BLaER1 (cell line): ENCODE measurements around the gene TMEM63B.

ENCODE experiments used
- H3K27ac ChIP-seq: shearing (Covaris generic); formaldehyde crosslinking; 2 replicates; pipeline ENCODE4 v1.8.1; 2022
- H3K27me3 ChIP-seq: shearing (Covaris generic); formaldehyde crosslinking; 2 replicates; pipeline ENCODE4 v1.8.1; 2022
- H3K36me3 ChIP-seq: shearing (Covaris generic); formaldehyde crosslinking; 2 replicates; pipeline ENCODE4 v1.8.1; 2022
- H3K4me1 ChIP-seq: shearing (Covaris generic); formaldehyde crosslinking; 2 replicates; pipeline ENCODE4 v1.8.1; 2022
- H3K4me2 ChIP-seq: shearing (Covaris generic); formaldehyde crosslinking; 2 replicates; pipeline ENCODE4 v1.8.1; 2022
- H3K4me3 ChIP-seq: shearing (Covaris generic); formaldehyde crosslinking; 2 replicates; pipeline ENCODE4 v1.8.1; 2022
- H3K9ac ChIP-seq: shearing (Covaris generic); formaldehyde crosslinking; 2 replicates; pipeline ENCODE4 v1.8.1; 2022
- H3K9me3 ChIP-seq: shearing (Covaris generic); formaldehyde crosslinking; 2 replicates; pipeline ENCODE4 v1.8.1; 2022
- H4K20me1 ChIP-seq: shearing (Covaris generic); formaldehyde crosslinking; 2 replicates; pipeline ENCODE4 v1.8.1; 2022
- Cebpa-rat ChIP-seq: shearing (Covaris generic); IDR thresholded peaks from 2 replicates; pipeline ENCODE4 v1.8.1; 2022

The TMEM63B gene

DNA sequence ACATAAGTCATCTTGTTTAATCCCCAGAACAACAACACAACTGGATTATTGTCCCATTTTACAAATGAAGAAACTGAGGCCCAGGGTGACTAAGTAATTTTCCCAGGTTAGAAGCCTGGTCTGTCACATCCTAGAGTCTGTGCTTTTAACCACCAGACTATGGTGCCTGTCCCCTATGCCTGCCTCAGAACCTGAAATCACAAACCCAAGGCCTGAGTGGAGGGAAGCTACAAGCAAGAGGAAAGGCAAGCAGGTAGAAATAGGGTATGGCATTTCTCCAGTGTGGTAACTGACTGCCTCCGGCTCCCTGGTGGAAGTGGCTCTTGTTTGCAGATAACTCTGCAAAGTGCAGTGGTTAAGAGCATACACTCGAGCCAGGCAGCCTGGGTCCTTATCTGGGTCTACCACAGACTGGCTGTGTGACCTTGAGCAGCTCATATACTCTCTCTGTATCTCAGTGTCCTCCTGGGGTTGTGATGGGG is 2.5 kb downstream of the TMEM63B start:
- TF ChIP-seq Cebpa-rat: no peak
- Histone ChIP-seq H3K4me1 (peaks cover 80% of the 10 kb centered on the region), H3K4me3 (no peak overlapping the region), H4K20me1 (peaks cover 64% of the 10 kb centered on the region), H3K9ac (no peak overlapping the region), H3K36me3 (0 out of 2 replicates have a peak, but pooled peaks cover 4% of the 10 kb centered on the region), H3K4me2 (0 out of 2 replicates have a peak overlapping the region, but pooled peaks have one; percentile 6), H3K27me3 (no peaks in the 10 kb centered on the region), H3K27ac (no peak overlapping the region), H3K9me3 (no peaks in the 10 kb centered on the region)

DNA sequence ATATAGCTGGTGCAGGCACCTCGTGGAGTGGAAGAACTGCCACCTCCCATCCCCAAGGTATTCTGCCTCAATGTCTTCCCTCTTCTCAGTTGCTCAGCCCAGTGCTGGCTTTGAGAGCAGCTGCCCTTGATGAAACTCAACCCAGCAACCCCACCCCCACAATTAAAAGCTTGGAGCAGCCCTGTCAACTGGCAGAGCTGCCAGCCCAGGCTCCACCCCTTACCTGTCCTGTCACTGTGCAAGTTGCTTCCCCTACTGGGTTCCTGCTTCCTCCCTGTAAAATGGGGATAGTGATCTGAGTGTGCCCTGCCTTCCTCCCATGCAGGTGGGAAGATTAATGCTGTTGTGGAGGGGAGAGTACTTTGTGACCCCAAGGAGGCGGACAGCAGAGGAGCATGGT is 4.5 kb downstream of the TMEM63B start:
- no peaks in the 10 kb centered on the region for H3K27me3 ChIP-seq
- H3K9ac ChIP-seq: peak overlapping the region; percentile 60; the same call in 1 of the 2 replicates
- peaks cover 74% of the 10 kb centered on the region for H3K4me1 ChIP-seq
- TF ChIP-seq Cebpa-rat: no peak
- peaks cover 21% of the 10 kb centered on the region for H3K36me3 ChIP-seq
- H3K9me3 ChIP-seq: no peaks in the 10 kb centered on the region
- H3K27ac ChIP-seq: no peak overlapping the region
- H3K4me2 ChIP-seq: peak overlapping the region; percentile 80
- H4K20me1 ChIP-seq: peaks cover 45% of the 10 kb centered on the region
- H3K4me3 ChIP-seq: no peak overlapping the region

DNA sequence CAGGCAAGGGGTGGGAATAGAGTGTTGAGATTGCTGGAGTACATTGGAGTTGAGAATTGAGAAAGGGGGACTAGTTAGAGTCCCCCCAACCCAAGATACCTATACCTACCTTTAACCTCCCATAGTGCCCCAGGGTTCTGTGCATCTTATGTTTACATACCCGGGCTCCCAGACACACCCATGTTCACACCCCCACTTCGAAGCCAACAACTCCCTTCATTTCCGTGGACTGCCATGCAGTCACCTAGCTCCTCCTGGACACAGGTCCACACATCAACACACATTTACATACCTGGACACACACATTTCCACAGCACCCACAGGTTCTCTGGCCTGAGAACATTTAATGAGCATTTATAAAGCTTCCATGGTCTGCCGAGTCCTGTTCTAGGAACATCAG is 5.1 kb downstream of the TMEM63B start:
- Histone ChIP-seq H3K9ac (peak overlapping the region; percentile 60; the same call in 1 of the 2 replicates), H3K4me1 (peaks cover 74% of the 10 kb centered on the region), H4K20me1 (peaks cover 45% of the 10 kb centered on the region), H3K36me3 (peaks cover 27% of the 10 kb centered on the region), H3K4me3 (peak overlapping the region; percentile 47), H3K27ac (peak overlapping the region; percentile 47; the same call in 1 of the 2 replicates), H3K9me3 (no peaks in the 10 kb centered on the region), H3K4me2 (peak overlapping the region; percentile 80), H3K27me3 (no peaks in the 10 kb centered on the region)
- TF ChIP-seq Cebpa-rat: no peak

DNA sequence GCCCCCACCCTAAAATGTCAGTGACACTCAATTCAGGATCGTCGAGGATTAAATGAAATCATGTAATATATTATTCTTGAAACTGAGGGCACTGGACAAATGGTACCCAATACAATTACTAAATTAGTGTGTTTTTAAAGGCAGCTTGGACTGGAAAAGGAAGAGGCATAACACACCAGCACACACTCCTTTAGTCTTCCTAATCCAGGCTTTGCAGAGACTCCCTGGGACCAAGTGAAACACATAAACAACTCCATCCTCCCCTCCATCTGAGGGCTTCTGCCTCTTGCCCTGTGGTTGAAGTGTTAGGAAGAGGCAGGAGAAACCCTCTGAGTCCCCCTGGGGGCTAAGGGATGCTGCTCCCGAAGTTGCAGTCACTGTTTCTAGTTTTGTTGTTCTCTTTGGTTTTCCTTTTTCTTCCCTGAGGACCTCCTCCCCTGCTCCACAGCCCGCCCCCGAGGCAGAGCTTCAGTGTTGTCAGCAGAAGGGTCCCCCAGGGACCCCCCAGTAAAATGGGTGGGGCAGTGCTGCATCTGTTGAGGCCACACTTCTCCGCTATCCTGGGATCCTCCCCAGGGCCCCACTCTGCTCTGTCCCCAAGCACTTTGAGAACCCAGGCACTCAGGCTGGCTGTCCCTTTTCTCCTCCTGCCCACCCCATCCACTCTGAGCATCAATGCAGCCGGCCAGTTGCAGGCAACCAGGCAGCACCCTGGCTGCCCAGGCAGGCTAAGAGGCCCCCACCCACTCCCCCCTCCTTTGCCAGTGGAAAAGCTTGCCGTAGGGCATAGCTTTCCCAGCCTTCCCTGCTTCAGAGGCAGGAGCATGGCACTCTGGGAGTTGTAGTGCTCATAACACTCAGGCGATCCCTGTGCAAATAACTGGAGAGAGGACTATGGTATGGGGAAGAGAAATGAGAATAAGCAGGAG is 5.9 kb downstream of the TMEM63B start:
- peaks cover 31% of the 10 kb centered on the region for H3K36me3 ChIP-seq
- H3K27ac ChIP-seq: peak overlapping the region; percentile 47; the same call in 1 of the 2 replicates
- H3K4me2 ChIP-seq: peak overlapping the region; percentile 80
- no peaks in the 10 kb centered on the region for H3K27me3 ChIP-seq
- peak overlapping the region; percentile 60; the same call in 1 of the 2 replicates for H3K9ac ChIP-seq
- TF ChIP-seq Cebpa-rat: no peak
- peaks cover 44% of the 10 kb centered on the region for H4K20me1 ChIP-seq
- peaks cover 73% of the 10 kb centered on the region for H3K4me1 ChIP-seq
- no peaks in the 10 kb centered on the region for H3K9me3 ChIP-seq
- peak overlapping the region; percentile 47 for H3K4me3 ChIP-seq

DNA sequence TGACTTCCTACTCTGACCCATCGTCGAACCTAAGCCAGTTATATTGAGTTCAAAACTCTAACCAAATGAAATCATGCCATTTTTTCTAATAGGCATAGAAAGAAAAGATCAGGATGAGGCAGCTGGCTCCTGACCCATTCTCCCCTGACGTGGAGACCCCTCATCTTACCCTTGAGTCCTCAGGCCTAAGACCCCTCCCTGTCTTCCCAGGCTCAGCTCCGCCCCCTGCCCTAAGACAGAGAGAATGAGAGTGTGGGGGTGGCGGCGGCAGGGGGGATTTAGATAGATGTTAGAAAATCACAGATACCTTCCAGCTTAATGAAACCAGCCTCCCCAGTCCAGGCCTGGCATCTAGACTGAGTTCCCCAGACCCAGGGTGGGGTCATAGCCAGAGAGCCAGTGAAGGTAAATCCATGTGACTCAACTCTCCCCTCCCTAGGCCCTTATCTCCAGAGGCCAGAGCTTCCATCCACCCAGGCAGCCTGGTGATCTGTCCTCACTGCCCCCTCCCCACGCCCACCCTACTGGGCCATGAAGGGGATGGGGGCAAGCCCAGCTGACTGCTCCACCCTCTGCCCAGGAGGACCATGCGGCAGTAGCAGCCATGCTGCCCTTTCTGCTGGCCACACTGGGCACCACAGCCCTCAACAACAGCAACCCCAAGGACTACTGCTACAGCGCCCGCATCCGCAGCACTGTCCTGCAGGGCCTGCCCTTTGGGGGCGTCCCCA is 6.8 kb downstream of the TMEM63B start:
- Histone ChIP-seq H3K4me2 (peak overlapping the region; percentile 80), H3K9me3 (no peaks in the 10 kb centered on the region), H3K36me3 (peaks cover 31% of the 10 kb centered on the region), H3K27me3 (no peaks in the 10 kb centered on the region), H3K4me3 (no peak overlapping the region; the same call in 1 of the 2 replicates), H4K20me1 (peaks cover 38% of the 10 kb centered on the region), H3K9ac (peak overlapping the region; percentile 38; the same call in 1 of the 2 replicates), H3K27ac (0 out of 2 replicates have a peak overlapping the region, but pooled peaks have one; percentile 47), H3K4me1 (peaks cover 72% of the 10 kb centered on the region)
- TF ChIP-seq Cebpa-rat: no peak

DNA sequence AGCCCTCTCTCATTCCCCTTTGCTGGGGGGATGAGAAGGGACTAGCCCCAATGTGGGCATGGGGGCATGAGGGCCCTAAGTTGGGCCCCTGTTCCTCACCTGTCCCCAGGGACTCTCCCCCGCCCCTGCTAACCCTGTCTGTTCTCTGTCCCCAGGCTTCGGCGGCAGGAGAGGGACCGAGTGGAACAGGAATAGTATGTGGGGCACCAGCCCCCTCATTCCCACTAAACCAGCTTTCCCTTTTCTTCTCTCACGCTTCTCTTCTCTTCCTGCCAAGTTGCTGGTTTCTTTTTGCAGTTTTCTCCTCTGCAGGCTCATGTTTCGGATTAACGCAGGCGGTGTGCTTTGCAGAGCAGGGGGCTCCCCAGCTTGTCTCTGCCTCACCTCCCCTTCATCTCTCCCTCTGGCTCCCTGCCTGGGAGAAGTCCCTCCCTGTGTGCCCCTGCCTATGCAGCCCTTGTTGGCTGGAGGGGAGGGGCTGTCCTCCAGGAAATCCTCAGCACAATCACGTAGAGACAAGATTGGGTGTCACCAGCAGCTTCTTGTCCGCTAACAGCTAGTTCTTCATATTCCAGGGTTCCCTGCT is 7.9 kb downstream of the TMEM63B start:
- H3K27ac ChIP-seq: no peak overlapping the region

DNA sequence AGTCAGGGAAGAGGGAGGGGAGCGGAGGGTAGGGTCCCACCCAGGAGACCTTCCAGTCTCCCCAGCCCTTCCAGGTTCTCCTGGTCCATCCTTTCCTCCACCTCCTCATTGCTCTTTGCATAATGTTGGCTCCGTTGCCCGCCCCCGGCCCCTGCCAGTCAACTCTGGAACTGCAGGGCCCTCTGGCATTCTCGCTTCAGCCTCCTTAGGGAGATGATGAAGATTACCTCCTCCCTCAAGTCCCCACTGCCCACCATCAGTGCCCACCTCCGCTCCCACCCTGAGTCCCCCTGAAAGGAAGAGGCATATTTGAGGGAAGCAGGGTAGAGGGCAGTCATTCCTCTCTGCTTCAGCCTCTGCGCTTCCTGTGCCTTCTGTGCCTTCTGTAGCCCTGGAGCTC is 8.5 kb downstream of the TMEM63B start:
- Histone ChIP-seq H3K36me3 (peaks cover 47% of the 10 kb centered on the region), H3K27me3 (no peaks in the 10 kb centered on the region), H4K20me1 (peaks cover 27% of the 10 kb centered on the region; the same call in 1 of the 2 replicates)

More for the DNA sequence above, 7.9 kb downstream of the TMEM63B start:
- no peak overlapping the region for H3K4me3 ChIP-seq
- H3K4me2 ChIP-seq: peak overlapping the region; percentile 80
- no peak overlapping the region for H3K9ac ChIP-seq
- peaks cover 41% of the 10 kb centered on the region for H3K36me3 ChIP-seq
- H3K27me3 ChIP-seq: no peaks in the 10 kb centered on the region
- peaks cover 65% of the 10 kb centered on the region for H3K4me1 ChIP-seq
- TF ChIP-seq Cebpa-rat: no peak
- H3K9me3 ChIP-seq: no peaks in the 10 kb centered on the region
- H4K20me1 ChIP-seq: peaks cover 27% of the 10 kb centered on the region; the same call in 1 of the 2 replicates

DNA sequence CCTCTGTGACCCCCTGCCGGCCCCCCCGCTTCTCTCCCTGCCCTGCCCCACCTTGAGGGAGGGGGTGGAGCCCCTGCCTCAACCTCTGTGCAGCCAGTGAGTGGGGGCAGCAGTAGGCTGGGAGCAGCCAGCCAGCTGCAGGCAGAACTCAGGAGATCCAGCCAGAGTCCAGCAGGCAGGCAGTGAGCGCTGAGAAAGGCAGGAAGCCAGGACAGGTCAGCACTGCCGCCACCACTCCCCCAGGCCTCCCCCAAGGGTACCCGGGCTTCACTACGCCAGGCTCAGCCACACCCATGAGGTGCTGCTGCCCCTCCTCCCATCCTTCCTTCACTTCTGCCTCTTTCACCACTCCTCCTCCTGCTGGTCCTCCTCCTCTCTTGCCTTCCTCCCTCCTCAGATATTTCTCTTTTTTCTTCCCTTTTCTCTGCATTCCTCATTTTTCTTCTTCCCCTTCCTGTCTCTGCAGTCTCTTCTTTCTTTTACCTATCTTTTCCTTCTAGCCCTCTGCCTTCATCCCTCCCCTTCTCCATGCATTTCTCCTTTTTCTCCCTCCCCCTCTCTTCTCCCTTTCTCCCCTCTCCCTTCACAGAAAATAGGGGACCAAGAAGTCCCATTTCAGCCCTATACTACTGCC is 11.5 kb downstream of the TMEM63B start:
- no peak overlapping the region for H3K4me3 ChIP-seq
- no peaks in the 10 kb centered on the region for H3K9me3 ChIP-seq
- peaks cover 66% of the 10 kb centered on the region for H3K36me3 ChIP-seq
- H4K20me1 ChIP-seq: peaks cover 4% of the 10 kb centered on the region; the same call in 1 of the 2 replicates
- no peak overlapping the region for H3K9ac ChIP-seq
- no peak for TF ChIP-seq Cebpa-rat
- H3K4me2 ChIP-seq: no peak overlapping the region
- H3K27ac ChIP-seq: no peak overlapping the region
- peaks cover 30% of the 10 kb centered on the region for H3K4me1 ChIP-seq
- no peaks in the 10 kb centered on the region for H3K27me3 ChIP-seq

More for the DNA sequence above, 8.5 kb downstream of the TMEM63B start:
- H3K27ac ChIP-seq: no peak overlapping the region
- no peak overlapping the region for H3K4me3 ChIP-seq
- no peaks in the 10 kb centered on the region for H3K9me3 ChIP-seq
- TF ChIP-seq Cebpa-rat: no peak
- peaks cover 59% of the 10 kb centered on the region for H3K4me1 ChIP-seq
- no peak overlapping the region for H3K9ac ChIP-seq
- peak overlapping the region; percentile 80 for H3K4me2 ChIP-seq

DNA sequence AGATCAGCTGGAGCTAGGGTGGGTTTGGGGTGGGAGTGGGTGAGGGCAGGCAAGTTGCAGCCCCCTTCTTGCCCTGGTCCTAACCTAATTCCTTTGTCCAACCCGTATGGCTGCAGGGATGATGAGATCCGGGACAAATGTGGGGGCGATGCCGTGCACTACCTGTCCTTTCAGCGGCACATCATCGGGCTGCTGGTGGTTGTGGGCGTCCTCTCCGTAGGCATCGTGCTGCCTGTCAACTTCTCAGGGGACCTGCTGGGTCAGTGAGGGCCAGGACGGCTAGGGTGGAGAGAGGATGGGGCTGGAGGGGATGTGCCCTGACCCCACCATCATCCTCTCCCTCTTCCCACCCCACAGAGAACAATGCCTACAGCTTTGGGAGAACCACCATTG is 12.0 kb downstream of the TMEM63B start:
- H3K4me3 ChIP-seq: no peak overlapping the region
- no peak overlapping the region for H3K27ac ChIP-seq
- peaks cover 71% of the 10 kb centered on the region for H3K36me3 ChIP-seq
- H3K27me3 ChIP-seq: no peaks in the 10 kb centered on the region
- H3K4me1 ChIP-seq: peaks cover 24% of the 10 kb centered on the region
- no peak for TF ChIP-seq Cebpa-rat
- no peaks in the 10 kb centered on the region for H3K9me3 ChIP-seq
- H3K9ac ChIP-seq: no peak overlapping the region
- no peak overlapping the region for H3K4me2 ChIP-seq
- no peaks in the 10 kb centered on the region; the same call in 1 of the 2 replicates for H4K20me1 ChIP-seq
